ENCODE measurements around the gene RUSC1. TPM values are rescaled to one million over a fixed set of nuclear protein-coding genes. Genes with fewer than 3 reads are reported as not detected.

RUSC1 gene
- polyA plus RNA-seq (2013, experiment 1 of 2) = 36.2 TPM
- polyA plus RNA-seq (2013, experiment 2 of 2) = 36.1 TPM

- no peak within 1 kb of the TSS for H4K5ac ChIP-seq (ENCODE audit: low read length)
- H3K4ac ChIP-seq (ENCODE audit: low read depth, low read length) = no peak within 1 kb of the TSS
- DNase-seq = peak; percentile 79
- no CpG with 5 or more reads among the region's 51 CpGs for WGBS (ENCODE audit: extremely low coverage, insufficient coverage, low lambda C conversion rate)
- H3K18ac ChIP-seq (ENCODE audit: low read length) = no peak within 1 kb of the TSS
- no peak within 1 kb of the TSS for H4K8ac ChIP-seq (ENCODE audit: low read depth, low read length)
- no peak within 1 kb of the TSS for H3K23ac ChIP-seq (ENCODE audit: low read length)
- H3K56ac ChIP-seq (ENCODE audit: low read length) = peak within 1 kb of the TSS; percentile 78
- peak within 1 kb of the TSS; percentile 7 for H3K27ac ChIP-seq (ENCODE audit: low read depth, low read length)
- no peaks in the 10 kb centered on the region for H3K79me2 ChIP-seq (ENCODE audit: control insufficient read depth, insufficient read depth, low read length)
- H2BK5ac ChIP-seq (ENCODE audit: low read length) = no peak within 1 kb of the TSS
- H2BK15ac ChIP-seq (replicated peaks; ENCODE audit: low read depth) = no peak within 1 kb of the TSS
- peaks cover 6% of the 10 kb centered on the region for H3K4me1 ChIP-seq (ENCODE audit: control insufficient read depth, low read depth, low read length)
- H3K27me3 ChIP-seq (ENCODE audit: insufficient read depth, low read length, poor library complexity) = no peaks in the 10 kb centered on the region
- H3K4me2 ChIP-seq (ENCODE audit: low read length) = peak within 1 kb of the TSS; percentile 46
- H2AK5ac ChIP-seq (ENCODE audit: low read length) = no peak within 1 kb of the TSS
- peak within 1 kb of the TSS; percentile 6 for H3K4me3 ChIP-seq (ENCODE audit: low read length)
- H3K36me3 ChIP-seq (ENCODE audit: control insufficient read depth, insufficient read depth, low read length) = peaks cover 7% of the 10 kb centered on the region
- no peak within 1 kb of the TSS for H2BK120ac ChIP-seq (ENCODE audit: low read depth, low read length)
- H3K79me1 ChIP-seq (ENCODE audit: low read length) = peaks cover 2% of the 10 kb centered on the region
- H3K9ac ChIP-seq (ENCODE audit: low read length) = peak within 1 kb of the TSS; percentile 61
These were observed at the start of gene RUSC1 for GRCh38 chr1:155320661-155321617. TSS of gene RUSC1 (plus strand) at chr1:155320894. CDS start at chr1:155321774, 880 bp downstream.

GRCh38 chr1:155272466-155273342, 48.0 kb upstream of the RUSC1 start:
- Histone ChIP-seq H3K79me2 (ENCODE audit: control insufficient read depth, insufficient read depth, low read length) (peaks cover 22% of the 10 kb centered on the region), H3K9ac (ENCODE audit: low read length) (peak overlapping the region; percentile 82), H2BK5ac (ENCODE audit: low read length) (no peak overlapping the region), H4K8ac (ENCODE audit: low read depth, low read length) (no peak overlapping the region), H3K23ac (ENCODE audit: low read length) (no peak overlapping the region), H3K27me3 (ENCODE audit: insufficient read depth, low read length, poor library complexity) (peaks cover 2% of the 10 kb centered on the region), H2AK5ac (ENCODE audit: low read length) (no peak overlapping the region), H4K5ac (ENCODE audit: low read length) (no peak overlapping the region), H2BK15ac (replicated peaks; ENCODE audit: low read depth) (no peak overlapping the region), H3K18ac (ENCODE audit: low read length) (peak overlapping the region; percentile 92), H3K79me1 (ENCODE audit: low read length) (peaks cover 20% of the 10 kb centered on the region), H3K4me1 (ENCODE audit: control insufficient read depth, low read depth, low read length) (peaks cover 7% of the 10 kb centered on the region), H3K56ac (ENCODE audit: low read length) (peak overlapping the region; percentile 90), H3K4ac (ENCODE audit: low read depth, low read length) (peak overlapping the region; percentile 93), H3K4me2 (ENCODE audit: low read length) (peak overlapping the region; percentile 95), H3K4me3 (ENCODE audit: low read length) (peak overlapping the region; percentile 52), H2BK120ac (ENCODE audit: low read depth, low read length) (no peak overlapping the region), H3K27ac (ENCODE audit: low read depth, low read length) (peak overlapping the region; percentile 84), H3K36me3 (ENCODE audit: control insufficient read depth, insufficient read depth, low read length) (peaks cover 21% of the 10 kb centered on the region)
- peak; percentile 81 for DNase-seq
- no CpG with 5 or more reads among the region's 44 CpGs for WGBS (ENCODE audit: extremely low coverage, insufficient coverage, low lambda C conversion rate)

- Histone ChIP-seq H3K4ac (ENCODE audit: low read depth, low read length) (peak within 1 kb of the TSS; percentile 93), H3K79me2 (ENCODE audit: control insufficient read depth, insufficient read depth, low read length) (peaks cover 22% of the 10 kb centered on the region), H3K27me3 (ENCODE audit: insufficient read depth, low read length, poor library complexity) (peaks cover 2% of the 10 kb centered on the region), H2BK120ac (ENCODE audit: low read depth, low read length) (no peak within 1 kb of the TSS), H2BK15ac (replicated peaks; ENCODE audit: low read depth) (no peak within 1 kb of the TSS), H3K27ac (ENCODE audit: low read depth, low read length) (peak within 1 kb of the TSS; percentile 84), H2AK5ac (ENCODE audit: low read length) (no peak within 1 kb of the TSS), H3K4me2 (ENCODE audit: low read length) (peak within 1 kb of the TSS; percentile 95), H3K9ac (ENCODE audit: low read length) (peak within 1 kb of the TSS; percentile 82), H3K4me1 (ENCODE audit: control insufficient read depth, low read depth, low read length) (peaks cover 8% of the 10 kb centered on the region), H3K36me3 (ENCODE audit: control insufficient read depth, insufficient read depth, low read length) (peaks cover 15% of the 10 kb centered on the region), H4K5ac (ENCODE audit: low read length) (no peak within 1 kb of the TSS), H3K23ac (ENCODE audit: low read length) (no peak within 1 kb of the TSS), H4K8ac (ENCODE audit: low read depth, low read length) (no peak within 1 kb of the TSS), H3K56ac (ENCODE audit: low read length) (peak within 1 kb of the TSS; percentile 90), H3K18ac (ENCODE audit: low read length) (peak within 1 kb of the TSS; percentile 92), H3K79me1 (ENCODE audit: low read length) (peaks cover 16% of the 10 kb centered on the region), H2BK5ac (ENCODE audit: low read length) (no peak within 1 kb of the TSS), H3K4me3 (ENCODE audit: low read length) (peak within 1 kb of the TSS; percentile 52)
- WGBS (ENCODE audit: extremely low coverage, insufficient coverage, low lambda C conversion rate) = no CpG with 5 or more reads among the region's 61 CpGs
- peak; percentile 99 for DNase-seq
These were observed 47.1 kb upstream of the RUSC1 start, which contains the start of gene CLK2 for GRCh38 chr1:155273343-155274245. TSS of gene CLK2 (minus strand) at chr1:155273504. CDS start at chr1:155270977, 2,527 bp downstream.

- WGBS (ENCODE audit: extremely low coverage, insufficient coverage, low lambda C conversion rate) = no CpG with 5 or more reads among the region's 68 CpGs
- Histone ChIP-seq H2BK120ac (ENCODE audit: low read depth, low read length) (no peak within 1 kb of the TSS), H3K27ac (ENCODE audit: low read depth, low read length) (no peak within 1 kb of the TSS), H3K27me3 (ENCODE audit: insufficient read depth, low read length, poor library complexity) (peaks cover 2% of the 10 kb centered on the region), H3K4me3 (ENCODE audit: low read length) (peak within 1 kb of the TSS; percentile 77), H2BK5ac (ENCODE audit: low read length) (no peak within 1 kb of the TSS), H3K56ac (ENCODE audit: low read length) (peak within 1 kb of the TSS; percentile 93), H4K8ac (ENCODE audit: low read depth, low read length) (no peak within 1 kb of the TSS), H4K5ac (ENCODE audit: low read length) (no peak within 1 kb of the TSS), H2BK15ac (replicated peaks; ENCODE audit: low read depth) (no peak within 1 kb of the TSS), H3K18ac (ENCODE audit: low read length) (no peak within 1 kb of the TSS), H3K4ac (ENCODE audit: low read depth, low read length) (no peak within 1 kb of the TSS), H3K79me1 (ENCODE audit: low read length) (peaks cover 4% of the 10 kb centered on the region), H3K4me2 (ENCODE audit: low read length) (peak within 1 kb of the TSS; percentile 98), H3K36me3 (ENCODE audit: control insufficient read depth, insufficient read depth, low read length) (no peaks in the 10 kb centered on the region), H2AK5ac (ENCODE audit: low read length) (no peak within 1 kb of the TSS), H3K79me2 (ENCODE audit: control insufficient read depth, insufficient read depth, low read length) (peaks cover 7% of the 10 kb centered on the region), H3K9ac (ENCODE audit: low read length) (peak within 1 kb of the TSS; percentile 85), H3K4me1 (ENCODE audit: control insufficient read depth, low read depth, low read length) (peaks cover 9% of the 10 kb centered on the region), H3K23ac (ENCODE audit: low read length) (no peak within 1 kb of the TSS)
- DNase-seq = peak; percentile 98
These were observed 43.4 kb upstream of the RUSC1 start, which contains the start of gene HCN3 for GRCh38 chr1:155277070-155277901. TSS of gene HCN3 (plus strand) at chr1:155277463. CDS start at chr1:155277591, 128 bp downstream.

Data from mesendoderm (in vitro differentiated cells).